ENCODE results near the gene UBE3D.

GRCh38 chr6:82976179-82976578, 89.5 kb downstream of the UBE3D start:
- TF ChIP-seq CTCF (conservative IDR thresholded peaks at IDR 0.05): no peak
- TF ChIP-seq ZFX (IDR thresholded peaks at IDR 0.05): no peak
